GM18519 (cell line): Measurements from ENCODE around the gene TGM2.

Source experiments
- ATAC-seq: cut with Tn5 transposase; IDR thresholded peaks from one replicate; pipeline ENCODE4 v1.9.1; 2021; ENCODE audit warnings: mild to moderate bottlenecking, moderate library complexity; ENCODE audit not compliant: unreplicated experiment, low FRiP score

Gene TGM2

DNA sequence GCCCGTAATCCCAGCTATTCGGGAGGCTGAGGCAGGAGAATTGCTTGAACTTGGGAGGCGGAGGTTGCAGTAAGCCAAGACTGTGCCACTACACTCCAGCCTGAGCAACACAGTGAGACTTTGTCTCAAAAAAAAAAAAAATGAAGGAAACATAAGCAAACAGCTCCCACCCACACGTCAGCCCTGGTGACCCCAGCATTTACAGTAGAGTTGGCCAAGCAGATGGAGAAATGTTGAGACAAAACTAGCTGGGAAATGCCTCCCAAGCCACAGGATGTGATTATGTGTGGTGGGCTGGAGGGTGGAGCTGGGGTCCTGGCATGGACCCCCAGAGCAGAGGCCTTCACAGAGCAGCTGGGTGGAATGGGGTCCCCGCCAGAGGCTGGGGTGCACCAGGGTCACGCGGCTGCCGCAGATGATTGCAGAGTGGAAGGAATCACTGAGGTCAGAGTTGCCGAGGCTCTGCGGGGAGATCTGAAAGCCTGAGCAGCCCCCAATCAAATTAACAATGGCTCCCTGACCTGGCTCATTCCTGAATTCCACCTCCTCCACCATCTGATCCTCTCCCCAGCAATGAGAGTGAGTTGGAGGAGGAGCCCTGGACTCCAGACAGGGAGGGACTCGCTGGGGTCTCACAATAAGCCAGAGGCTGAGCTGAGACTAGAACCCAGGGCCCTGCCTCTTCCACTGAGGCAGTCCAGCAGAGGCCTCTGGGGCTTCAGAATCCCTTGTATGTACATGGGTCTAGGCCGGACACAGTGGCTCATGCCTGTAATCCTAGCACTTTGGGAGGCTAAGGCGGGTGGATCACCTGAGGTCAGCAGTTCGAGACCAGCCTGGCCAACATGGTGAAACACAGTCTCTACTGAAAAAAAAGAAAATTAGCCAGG lies 34.7 kb upstream of the TGM2 start:
- no peak for ATAC-seq

DNA sequence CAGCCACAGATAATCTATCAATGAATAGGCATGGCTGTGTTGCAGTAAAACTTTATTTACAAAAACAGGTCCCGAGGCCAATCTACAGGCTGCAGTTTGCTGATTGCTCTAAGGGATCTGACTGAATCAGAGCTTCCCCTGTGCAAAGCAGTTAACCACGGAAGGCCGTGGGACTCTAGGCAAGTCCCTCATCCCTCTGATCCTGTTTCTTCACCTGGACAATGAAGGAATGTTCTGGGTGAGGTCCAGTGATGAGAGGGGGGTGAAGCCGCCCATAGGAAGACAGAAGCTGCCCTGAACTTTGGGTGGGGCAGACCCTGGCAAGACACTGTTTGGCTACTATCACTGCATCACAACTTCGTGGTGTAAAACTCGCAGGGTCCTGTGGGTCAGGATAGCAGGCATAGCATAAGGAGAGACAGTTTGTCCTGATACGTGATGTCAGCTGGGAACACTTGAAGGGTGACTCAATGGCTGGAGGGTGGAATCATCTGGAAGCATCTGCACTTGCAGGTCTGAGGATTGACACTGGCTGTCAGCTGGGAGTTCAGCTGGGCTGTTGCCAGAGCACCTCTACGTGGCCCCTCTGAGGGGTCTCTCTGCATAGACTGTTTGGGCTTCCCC lies 33.3 kb upstream of the TGM2 start:
- no peak for ATAC-seq

DNA sequence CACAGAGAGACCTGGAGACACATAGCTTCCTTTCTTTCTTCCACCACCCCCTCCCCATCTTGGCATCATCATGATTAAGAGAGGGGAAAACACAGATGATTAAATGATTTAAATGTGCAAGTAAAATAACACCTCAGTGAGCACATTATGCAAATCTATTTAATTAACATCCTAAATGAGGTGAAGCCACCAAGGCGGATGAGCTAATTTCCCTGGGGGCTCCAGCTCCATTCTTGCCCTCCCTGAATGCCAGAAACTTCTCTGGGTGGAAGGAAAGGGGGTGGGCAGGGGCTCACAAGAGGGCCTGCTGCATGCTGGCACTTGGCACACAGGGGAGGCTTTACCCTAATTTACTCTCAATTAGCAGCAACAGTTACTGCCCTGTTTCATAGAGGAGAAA lies 32.5 kb upstream of the TGM2 start:
- no peak for ATAC-seq

DNA sequence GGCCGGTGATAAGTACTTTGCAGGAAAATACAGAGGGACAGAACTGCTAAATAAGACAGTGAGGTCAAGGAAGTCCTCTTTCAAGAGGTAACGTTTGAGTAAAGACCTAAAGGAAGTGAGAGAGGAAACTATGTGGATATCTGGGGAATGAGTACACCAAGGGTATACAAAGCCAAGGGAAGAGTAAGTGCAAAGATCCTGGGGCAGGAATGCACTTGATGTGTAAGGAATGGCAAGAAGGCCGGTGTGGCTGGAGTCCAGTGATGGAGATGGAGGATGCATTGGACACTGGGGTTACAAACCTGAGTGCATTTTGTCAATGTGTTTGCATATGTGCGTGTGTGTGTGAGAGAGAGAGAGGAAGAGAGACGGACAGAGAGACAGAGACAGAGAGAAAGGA lies 32.1 kb upstream of the TGM2 start:
- no peak for ATAC-seq

DNA sequence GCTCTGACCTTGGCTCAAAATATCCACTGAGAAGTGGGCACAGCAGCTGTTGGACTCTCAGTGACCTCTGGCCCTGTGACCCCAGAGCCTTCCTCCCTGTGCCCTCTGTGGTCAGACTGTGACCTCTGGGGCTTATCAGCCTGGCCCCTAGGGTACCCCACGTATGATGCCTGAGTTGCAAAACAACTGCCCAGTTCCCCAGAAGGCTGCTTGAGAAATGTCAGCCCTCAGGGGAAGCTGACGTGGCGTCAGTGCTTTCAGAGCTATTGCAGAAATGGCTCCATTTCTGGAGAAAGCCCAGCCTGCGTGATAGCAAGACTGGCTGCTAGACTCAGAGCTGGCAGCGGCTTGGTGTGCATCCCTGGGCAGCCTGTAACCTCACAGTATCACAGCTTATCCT lies 31.5 kb upstream of the TGM2 start:
- no peak for ATAC-seq

DNA sequence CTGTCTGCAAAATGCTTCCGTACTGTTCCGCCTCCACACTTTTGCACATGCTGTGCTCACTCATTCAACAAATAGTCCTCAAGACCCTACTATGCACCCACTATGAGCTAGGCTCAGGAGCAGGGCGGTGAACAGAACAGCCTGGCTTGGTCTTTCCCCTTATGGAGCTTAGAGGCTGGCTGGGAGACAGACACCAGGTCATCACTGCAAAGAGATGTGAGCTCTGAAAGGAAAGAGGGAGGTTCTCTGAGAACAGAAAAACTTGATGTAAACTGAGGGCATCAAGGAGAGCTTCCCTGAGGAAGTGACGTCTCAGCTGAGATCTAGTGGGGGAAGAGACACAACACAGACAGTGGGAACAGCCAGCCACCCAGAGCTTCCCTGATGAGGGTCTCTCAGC lies 31.0 kb upstream of the TGM2 start:
- no peak for ATAC-seq

DNA sequence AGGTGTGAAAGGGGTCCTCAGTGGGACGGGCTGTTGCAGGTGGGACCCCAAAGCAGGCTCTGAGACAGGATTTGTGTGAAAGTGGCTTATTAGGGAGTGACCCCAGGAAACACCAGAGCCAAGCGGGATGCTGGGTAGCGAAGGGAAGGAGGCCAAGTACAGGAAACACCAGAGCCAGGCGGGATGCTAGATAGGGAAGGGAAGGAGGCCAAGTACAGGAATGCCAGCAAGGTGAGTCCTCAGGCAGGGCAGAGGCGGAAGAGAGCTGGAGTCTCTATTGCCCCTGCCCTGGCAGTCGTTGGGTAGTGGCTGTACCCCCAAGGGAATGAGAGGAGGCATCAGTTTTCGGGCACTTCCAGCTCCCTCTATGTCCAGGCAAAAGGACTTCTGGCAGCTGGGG lies 30.5 kb upstream of the TGM2 start:
- ATAC-seq: no peak

DNA sequence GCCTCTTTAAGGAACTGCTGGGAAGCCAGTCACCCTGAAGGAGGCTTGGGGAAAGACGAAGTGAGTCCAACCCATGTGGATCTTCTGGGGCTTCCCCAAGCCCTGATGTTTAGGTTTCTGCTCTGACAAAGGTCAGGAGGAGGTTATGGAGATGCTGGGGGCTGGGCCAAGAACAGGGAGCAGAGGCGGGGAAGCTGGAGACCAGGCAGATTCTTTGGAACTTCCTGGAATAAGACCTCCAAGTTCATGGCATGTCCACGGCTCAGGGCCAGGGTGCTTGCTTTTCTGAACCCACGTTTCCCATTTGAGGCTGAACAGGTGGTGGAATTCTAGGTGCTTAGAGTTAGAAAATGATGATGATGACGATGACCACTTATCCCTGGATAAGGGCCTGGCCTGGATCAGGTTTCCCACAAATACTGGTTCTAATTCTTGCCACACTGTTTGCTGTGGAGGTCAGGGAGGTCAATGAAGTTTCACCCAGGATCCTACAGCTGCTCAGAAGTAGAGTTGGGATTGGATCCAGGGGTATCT lies 30.0 kb upstream of the TGM2 start:
- ATAC-seq: no peak

DNA sequence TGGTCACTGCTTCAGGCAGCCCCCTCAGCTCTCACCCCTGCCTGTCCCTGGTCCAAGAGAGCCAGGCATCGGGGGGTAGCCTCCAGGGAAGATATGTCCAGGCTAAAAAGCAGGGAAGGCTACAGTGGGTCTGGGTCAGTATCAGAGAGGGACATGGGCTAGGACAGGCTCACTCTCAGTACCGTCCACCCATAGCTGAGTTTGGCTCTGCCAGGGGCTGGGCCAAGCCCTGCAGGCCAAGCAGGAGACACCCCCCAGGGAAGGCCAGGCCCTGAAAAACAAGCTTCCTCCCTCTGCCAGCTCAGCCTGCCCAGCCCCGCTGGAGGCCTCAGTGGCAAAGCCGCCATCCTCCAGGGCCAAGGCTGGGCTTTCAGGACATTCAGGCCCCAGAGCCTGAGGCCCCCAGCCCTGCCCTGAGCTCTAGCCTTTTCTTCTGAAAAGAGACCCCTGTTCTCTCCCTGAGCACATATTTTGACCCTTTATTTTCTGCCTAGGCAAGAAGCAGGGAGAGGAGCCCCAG lies 28.6 kb upstream of the TGM2 start:
- no peak for ATAC-seq

DNA sequence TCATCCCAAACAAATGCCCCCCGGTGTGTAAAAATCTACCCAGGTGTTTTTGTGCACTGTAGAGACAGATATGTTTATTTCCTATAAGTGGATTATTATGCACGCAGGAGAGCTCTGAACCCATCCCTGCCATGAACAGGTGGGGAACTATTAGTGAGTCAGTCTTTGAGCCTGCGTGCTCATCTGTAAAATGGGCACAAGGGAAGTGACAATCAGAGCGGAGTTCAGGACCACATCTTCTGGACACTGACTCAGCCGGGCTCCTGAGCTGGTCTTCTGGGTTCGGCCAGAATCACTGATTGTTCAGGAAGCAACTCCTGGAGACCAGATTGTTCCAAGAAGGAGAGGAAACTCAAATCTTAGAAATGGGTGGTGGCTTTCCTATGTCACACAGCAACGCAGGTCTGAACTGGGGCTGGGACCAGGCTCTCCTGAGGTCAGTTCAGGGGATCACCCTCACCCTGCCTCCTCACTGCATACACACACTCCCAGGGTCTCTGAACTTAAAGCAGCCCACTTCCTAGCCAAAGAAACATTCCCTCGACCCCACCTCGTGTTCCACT lies 27.3 kb upstream of the TGM2 start:
- no peak for ATAC-seq

DNA sequence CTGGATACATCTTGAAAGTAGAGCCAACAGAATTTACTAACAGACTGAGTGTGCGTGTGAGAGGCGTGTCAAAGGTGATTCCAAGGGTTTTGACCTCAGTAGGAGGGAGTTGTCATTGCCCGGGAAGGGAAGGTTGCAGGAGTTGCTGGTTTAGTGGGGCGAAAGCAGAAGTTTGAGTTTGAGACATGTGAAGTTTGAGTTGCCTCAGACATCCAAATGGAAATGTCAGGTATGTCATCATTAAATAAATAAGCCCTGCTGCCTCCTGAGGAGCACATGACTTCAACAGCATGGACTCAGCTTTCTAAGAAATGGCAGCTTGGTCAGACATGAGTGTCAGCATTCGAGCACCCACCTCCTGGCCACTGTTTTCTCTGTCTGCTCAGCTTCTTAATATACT lies 26.6 kb upstream of the TGM2 start:
- ATAC-seq: no peak

DNA sequence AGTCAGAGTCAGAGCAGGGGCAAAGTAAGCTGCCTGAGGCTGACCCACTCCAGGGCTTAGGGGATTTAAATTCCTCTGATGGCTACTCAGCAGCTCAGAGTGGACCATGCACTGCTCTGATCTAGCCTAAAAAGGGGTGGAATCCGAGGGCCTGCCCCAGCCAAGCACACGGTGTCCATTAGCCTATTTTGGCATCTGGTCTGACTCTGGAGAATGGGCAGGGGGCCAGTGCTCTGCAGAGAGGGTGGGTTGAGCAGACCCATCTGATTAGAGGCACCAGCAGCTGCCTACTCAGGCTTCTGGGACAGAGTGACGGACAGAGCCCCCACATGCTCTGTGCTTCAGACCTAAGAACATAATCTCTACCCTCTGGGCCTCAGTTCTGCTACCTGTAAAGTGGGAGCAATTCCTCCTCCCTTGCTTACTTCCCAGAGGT lies 25.9 kb upstream of the TGM2 start:
- no peak for ATAC-seq

DNA sequence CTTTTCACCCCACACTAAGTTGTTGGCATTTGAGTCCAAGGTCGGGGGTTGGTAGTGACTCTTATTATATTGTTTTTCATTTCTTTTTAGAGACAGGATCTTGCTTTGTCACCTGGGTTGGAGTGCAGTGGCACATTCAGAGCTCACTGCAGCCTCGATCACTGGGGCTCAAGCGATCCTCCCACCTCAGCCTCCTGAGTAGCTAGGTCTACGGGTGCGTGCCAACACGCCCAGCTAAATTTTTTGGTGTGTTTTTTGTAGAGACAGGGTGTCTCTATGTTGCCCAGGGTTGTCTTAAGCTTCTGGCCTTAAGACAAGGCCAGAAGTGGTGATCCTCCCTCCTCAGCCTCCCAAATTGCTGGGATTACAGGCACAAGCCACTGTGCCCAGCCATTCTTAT lies 25.1 kb upstream of the TGM2 start:
- no peak for ATAC-seq

DNA sequence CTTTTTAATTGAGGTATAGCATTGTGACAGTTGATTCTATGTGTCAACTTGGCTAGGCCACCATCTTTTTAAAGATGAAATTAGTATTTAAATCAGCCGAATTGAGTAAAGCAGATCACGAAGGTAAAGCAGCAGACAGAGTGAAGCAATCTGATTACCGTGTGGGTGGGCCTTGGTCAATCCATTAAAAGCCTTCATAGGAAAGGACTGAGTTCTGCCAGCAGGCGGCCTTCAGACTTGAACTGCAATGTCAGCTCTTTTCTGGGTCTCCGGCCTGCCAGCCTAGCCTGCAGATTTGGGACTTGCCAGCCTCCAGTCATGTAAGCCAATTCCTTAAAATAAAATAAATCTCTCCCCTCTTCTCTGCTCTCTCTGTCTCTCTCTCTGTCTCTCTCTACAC lies 22.4 kb upstream of the TGM2 start:
- no peak for ATAC-seq

DNA sequence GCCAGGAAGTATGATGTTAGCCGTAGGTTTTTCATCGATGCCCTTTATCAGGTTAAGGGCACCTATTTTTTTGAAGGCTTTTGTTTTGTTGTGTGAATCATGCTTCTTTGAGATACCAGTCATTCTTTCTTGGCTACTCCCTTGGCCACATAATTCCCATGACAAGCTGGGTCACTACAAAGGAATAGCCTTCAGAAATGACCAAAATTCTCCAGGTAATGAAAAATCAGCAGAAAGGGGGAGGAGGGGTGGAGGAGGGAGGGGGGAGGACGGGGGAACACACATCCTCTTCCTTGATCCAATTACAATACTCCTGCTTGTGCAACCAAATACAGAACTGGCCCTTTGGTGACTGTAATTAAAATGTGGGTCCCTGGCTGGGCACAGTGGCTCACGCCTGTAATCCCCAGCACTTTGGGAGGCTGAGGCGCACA lies 21.7 kb upstream of the TGM2 start:
- no peak for ATAC-seq

DNA sequence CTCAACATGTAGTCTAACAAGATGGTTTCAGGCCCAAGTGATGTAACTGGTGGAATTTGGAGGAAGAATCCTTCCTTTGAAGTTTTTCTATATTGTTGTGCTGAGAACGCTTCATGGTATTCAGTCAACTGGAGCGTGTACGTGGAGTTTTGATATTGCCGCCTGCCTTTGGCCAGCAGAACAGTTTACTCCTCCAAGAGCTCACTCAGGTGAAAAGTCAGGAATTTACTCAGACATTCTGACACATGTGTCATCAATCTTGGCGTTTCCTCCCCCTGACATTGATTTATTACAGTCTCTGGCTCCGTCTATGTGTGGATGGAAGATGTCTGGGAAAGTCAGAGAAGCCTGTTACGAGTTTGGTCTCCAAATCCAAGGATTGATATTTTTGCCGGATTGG lies 19.0 kb upstream of the TGM2 start:
- no peak for ATAC-seq

DNA sequence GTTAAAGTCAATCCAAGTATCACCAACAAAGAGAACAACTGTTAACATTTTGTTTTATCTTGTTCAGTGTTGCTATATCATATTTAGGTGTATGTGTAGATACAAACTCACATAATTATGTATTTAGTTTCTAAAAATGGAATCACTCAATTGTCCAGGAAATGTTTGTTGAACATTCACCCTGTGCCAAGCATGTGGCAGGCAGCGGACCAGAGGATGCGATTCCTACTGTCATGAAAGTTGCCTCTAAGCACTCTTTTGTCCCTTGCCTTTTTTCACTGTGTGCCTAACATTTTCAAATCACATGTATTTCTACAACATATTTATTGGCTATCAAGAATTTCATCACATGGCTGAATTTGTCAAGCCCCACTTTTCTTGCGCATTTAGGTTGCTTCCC lies 16.9 kb upstream of the TGM2 start:
- no peak for ATAC-seq

DNA sequence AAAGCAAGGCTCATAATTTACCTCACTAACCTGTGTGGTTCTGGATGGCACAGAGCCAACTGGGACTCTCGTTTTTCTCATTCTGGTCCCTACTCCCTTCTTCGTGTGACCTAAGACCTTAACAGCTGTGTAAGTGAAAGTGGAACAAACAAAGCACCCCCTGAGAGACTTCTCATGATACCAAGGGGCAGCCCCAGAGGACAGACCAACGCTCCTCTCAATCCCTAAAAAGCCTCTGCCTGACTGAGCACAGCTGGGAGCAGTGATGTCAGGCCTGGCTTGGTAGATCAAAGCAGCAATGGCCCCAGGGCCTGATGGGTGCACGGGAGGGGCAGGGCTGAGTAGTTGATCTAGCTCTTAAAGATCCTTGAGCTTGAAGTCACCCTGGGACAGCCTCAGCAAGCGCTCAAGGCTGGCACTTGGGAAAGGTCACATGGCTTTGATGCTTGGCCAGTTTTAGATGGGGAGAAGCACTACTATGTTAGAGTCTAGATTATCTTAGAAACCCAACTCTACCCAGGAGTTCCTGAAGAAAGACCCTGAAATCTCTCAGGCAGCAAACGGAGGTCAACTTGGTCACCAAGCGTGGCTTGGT lies 16.2 kb upstream of the TGM2 start:
- no peak for ATAC-seq

DNA sequence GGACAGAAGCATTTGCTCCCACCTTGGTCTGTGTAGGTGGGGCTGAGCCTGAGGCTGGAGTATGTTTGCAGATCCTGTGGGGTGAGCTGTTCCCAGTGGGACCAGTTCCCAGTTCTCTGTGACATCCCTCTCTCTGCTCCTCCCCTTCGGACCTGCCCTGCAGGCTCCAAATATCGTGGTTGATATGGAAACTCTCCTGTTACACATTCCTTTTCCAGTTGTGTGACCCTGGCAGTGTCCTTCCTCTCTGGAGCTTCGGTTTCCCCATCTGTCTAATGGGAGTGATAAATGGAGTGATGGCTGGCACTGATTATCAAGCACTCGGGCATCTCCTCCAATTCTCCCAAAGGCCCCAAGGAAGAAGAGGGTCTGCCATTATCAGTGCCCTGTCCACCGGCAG lies 15.7 kb upstream of the TGM2 start:
- ATAC-seq: no peak

DNA sequence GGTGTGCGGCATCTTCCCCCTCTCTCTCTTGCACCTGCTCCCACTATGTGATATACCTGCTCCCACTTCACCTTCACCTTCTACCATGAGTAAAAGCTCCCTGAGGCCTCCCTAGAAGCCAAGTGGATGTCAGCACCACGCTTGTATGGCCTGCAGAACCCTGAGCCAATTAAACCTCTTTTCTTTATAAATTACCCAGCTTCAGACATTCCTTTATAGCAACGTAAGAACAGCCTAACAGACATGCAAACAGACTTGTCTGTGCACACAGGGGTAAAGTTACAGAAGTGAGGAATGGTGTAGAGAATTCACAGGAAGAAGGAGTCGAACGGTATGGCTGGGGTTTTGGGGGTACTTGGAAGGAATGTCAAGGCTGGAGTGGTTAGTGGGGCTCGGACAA lies 14.8 kb upstream of the TGM2 start:
- ATAC-seq: no peak

DNA sequence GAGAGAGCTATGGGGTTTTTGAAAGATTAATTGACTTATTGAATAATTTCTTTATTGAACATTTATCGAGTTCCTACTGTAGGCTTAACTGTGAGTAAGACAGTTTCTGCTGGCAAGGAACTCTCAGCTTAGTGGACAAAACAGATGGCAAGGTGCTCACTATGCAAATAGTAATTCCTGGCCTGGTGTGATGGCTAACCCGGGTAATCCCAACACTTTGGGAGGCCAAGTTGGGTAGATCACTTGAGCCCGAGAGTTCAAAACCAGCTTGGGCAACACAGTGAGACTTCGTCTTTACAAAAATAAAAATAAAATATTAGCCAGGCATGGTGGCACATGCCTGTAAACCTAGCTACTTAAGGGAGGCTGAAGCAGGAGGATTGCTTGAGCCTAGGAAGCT lies 13.5 kb upstream of the TGM2 start:
- ATAC-seq: no peak
